Measurements from ENCODE around the gene PIK3CA.
"Not testable (repeated sequence)": the region's sequence is repeated elsewhere in the genome, so short reads cannot be mapped to it uniquely, and the experiment has no call there.

The PIK3CA gene

DNA sequence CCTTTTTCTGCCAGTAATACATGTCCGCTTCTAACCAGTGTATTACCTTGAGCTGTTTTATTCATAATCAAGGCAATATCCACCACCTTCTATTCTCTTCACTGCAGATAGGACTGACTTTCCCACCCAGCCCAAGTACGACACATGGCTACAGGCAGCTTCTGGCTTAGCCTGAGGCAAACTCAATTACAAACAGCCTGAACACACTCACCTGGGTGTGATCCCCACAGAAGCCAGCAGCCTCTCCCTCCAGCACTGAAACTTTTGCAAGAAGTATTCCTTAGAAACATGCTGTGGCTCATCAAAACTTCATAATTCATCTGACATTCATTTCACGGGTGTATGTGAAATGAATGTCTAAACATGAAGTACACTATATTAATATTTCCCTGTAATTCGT lies 116.3 kb downstream of the PIK3CA start:
- no peak overlapping the region for H3K27ac ChIP-seq
- H3K4me3 ChIP-seq: no peak overlapping the region
- no peak for DNase-seq (ENCODE audit: low spot score)
- TF ChIP-seq, protein P1, sequence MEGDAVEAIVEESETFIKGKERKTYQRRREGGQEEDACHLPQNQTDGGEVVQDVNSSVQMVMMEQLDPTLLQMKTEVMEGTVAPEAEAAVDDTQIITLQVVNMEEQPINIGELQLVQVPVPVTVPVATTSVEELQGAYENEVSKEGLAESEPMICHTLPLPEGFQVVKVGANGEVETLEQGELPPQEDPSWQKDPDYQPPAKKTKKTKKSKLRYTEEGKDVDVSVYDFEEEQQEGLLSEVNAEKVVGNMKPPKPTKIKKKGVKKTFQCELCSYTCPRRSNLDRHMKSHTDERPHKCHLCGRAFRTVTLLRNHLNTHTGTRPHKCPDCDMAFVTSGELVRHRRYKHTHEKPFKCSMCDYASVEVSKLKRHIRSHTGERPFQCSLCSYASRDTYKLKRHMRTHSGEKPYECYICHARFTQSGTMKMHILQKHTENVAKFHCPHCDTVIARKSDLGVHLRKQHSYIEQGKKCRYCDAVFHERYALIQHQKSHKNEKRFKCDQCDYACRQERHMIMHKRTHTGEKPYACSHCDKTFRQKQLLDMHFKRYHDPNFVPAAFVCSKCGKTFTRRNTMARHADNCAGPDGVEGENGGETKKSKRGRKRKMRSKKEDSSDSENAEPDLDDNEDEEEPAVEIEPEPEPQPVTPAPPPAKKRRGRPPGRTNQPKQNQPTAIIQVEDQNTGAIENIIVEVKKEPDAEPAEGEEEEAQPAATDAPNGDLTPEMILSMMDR (IDR thresholded peaks at IDR 0.05): no peak

DNA sequence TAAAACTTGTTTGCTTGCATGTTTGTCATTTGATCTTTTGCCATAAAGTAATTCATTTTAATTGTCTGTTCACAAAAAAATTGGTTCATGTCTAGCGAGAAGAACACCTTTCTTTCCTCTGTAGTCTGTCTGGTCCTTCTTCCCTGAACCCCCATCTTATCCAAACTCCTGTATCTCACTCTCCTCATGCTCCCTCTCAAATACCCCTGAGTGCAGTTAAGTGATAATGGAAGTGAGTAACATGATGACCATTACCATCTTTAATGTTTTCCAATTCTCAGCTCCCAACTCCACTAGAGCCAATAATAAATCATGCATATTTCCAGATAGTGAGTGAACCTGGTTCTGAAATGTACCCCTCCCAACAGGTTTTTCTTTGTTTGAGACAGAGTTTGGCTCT lies 116.9 kb downstream of the PIK3CA start:
- H3K27ac ChIP-seq: no peak overlapping the region
- H3K4me3 ChIP-seq: no peak overlapping the region
- no peak for DNase-seq (ENCODE audit: low spot score)
- TF ChIP-seq, protein P1 (IDR thresholded peaks at IDR 0.05): no peak

DNA sequence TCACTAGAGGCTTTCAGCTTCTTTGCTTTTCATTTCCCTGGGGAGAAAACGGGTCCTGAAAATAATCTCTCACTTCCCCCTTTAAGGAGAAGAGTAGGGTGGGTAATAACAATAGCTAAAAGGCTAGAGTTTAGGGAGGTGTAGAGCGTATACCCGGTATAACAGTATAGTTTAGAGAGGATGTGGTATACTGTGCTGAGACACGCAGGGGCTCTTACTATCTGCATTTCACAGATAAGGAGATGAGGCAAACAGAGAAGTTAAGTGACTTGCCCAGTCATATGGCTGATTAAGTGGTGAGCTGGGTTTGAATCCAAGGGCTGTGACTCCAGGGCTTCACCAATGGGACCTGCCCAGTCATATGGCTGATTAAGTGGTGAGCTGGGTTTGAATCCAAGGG lies 117.7 kb downstream of the PIK3CA start:
- DNase-seq (ENCODE audit: low spot score): no peak
- Histone ChIP-seq H3K4me3 (no peak overlapping the region), H3K27ac (no peak overlapping the region)
- TF ChIP-seq, protein P1 (IDR thresholded peaks at IDR 0.05): no peak

DNA sequence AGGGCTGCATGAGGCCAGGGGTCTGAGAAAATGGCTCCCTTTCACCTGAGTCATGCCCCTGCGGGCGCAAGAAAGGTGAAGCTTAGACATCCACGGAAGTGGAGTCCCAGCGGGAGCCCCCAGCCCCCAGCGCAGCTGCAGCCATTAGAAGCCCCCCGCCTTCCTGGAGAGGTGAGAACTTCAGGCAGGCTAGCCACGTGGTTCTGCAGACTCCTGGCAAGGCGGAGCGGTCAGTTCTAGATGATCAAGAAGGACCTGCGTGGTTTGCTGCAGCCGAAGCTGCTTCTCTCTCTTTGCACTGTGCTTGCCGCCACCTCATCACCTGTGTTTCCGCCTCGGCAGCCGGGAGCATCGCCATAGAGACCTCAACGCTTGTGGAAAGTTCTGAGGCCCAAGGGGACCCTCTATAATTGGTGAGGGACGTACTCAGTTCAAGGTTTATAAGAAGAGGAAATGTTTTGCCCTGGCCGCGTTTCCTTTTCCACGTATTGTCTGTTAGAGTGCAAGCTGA lies 118.6 kb downstream of the PIK3CA start:
- DNase-seq (ENCODE audit: low spot score): no peak
- H3K27ac ChIP-seq: no peak overlapping the region
- TF ChIP-seq, protein P1 (IDR thresholded peaks at IDR 0.05): no peak
- H3K4me3 ChIP-seq: no peak overlapping the region

DNA sequence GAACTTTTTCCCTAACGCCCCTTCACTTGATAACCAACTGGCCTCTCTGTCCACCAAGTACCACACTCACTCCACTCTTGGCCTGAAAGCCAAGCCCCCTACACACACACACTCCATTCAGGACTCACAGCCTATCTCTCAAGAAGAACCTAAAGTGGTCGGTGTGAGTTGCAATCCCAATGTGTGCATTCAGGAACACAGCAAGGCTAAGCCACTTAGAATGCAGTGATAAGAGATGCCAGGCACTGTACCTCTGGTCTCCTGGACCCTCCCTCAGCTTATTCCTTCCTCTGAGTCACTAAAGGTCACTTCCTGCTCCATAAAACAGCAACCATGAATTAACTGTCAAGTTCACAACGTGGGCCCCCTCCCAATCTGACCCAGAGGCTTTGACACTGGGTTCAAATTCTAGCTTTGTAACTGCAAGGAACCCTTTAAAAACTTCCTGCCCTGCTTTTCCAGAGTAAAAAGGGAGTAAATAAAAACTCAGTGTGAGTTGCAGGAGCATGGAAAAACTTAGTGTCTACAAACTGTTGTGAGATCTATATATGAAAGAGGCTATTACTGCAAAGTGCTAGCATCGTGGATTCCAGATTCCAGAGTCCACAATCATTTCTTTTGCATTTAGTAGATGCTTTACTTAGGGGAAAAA lies 120.4 kb downstream of the PIK3CA start:
- TF ChIP-seq, protein P1 (IDR thresholded peaks at IDR 0.05): no peak
- Histone ChIP-seq H3K4me3 (no peak overlapping the region), H3K27ac (no peak overlapping the region)
- no peak for DNase-seq (ENCODE audit: low spot score)

DNA sequence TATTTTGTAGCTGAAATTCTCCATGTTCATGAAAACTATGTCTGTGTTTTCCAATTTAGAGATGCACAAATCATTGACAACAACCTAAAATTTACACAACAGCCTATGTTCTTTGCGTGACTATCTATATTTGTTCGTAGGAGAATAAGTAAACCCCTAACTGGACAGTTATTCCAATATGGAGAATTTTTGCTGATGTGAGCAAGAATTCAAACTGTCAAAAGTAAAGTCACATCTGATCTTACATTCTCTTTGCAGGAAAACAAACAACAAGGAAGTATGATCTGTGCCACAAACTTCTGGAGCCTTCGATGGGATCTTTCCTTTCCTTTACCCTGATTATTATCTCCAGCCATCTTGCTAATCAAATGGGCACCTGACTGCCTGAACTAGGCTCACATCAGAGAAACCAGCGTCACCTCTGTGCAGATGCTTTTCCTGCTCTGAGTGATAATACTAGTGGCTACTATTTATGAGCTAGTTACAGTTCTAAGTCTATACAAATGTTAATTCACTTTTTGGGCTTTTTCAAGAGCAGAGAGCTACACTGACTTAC lies 121.1 kb downstream of the PIK3CA start:
- H3K27ac ChIP-seq: no peak overlapping the region
- DNase-seq (ENCODE audit: low spot score): no peak
- TF ChIP-seq, protein P1 (IDR thresholded peaks at IDR 0.05): no peak
- H3K4me3 ChIP-seq: no peak overlapping the region

DNA sequence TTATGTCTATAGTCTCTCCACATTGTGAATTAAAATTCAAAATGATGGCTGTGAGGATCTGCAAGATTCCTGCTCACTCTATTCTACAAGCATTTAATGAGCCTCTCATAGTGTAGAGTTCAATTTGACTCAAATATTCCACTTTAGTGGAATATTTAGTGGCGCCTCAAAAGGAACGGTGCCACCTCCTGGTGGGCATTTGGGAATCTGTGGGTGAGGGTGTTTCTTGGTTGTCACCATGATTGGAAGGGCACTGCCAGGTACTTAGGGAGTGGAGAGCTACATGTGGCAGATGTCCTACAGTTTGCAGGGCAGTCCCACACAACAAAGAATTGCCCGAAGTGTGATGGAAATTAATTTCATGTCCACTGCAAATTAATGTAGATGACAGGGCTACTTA lies 124.2 kb downstream of the PIK3CA start:
- TF ChIP-seq, protein P1 (IDR thresholded peaks at IDR 0.05): no peak
- no peak for DNase-seq (ENCODE audit: low spot score)
- Histone ChIP-seq H3K27ac (no peak overlapping the region), H3K4me3 (no peak overlapping the region)

DNA sequence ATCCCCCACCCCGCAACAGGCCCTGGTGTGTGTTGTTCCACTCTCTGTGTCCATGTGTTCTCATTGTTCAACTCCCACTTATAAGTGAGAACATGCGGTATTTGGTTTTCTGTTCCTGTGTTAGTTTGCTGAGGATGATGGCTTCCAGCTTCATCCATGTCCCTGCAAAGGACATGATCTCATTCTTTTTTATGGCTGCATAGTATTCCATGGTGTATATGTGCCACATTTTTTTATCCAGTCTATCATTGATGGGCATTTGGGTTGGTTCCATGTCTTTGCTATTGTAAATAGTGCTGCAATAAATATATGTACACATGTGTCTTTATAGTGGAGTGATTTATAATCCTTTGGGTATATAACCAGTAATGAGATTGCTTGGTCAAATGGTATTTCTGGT lies 126.3 kb downstream of the PIK3CA start:
- DNase-seq (ENCODE audit: low spot score); H3K27ac ChIP-seq; H3K4me3 ChIP-seq: not testable (repeated sequence)
